ENCODE results near the gene POLG.

Gene POLG

GRCh38 chr15:89352476-89352875, 17.9 kb upstream of the POLG start:
- H3K27me3 ChIP-seq (ENCODE audit: control insufficient read depth in 5 of 5, insufficient read depth in 4 of 5, low read length in 5 of 5): peaks cover 3 to 43% (median 21%) of the 10 kb centered on the region in 5 donors
- no peak overlapping the region for H3K4me3 ChIP-seq (ENCODE audit: low read depth in 1 of 5, low read length in 5 of 5)
- H3K9me3 ChIP-seq (ENCODE audit: control insufficient read depth in 5 of 5, low read length in 5 of 5): no peaks in the 10 kb centered on the region
- H3K9ac ChIP-seq (ENCODE audit: low read length in 5 of 5): no peak overlapping the region
- H3K4me1 ChIP-seq (ENCODE audit: control insufficient read depth in 5 of 5, insufficient read depth in 5 of 5, low read length in 5 of 5): peaks cover 0 to 5% (median 0%) of the 10 kb centered on the region in 5 donors
- H3K36me3 ChIP-seq (ENCODE audit: control insufficient read depth in 5 of 5, insufficient read depth in 5 of 5, low read length in 5 of 5): no peaks in the 10 kb centered on the region
- no peak overlapping the region for H3K27ac ChIP-seq (ENCODE audit: low read depth, low read length)

DNA sequence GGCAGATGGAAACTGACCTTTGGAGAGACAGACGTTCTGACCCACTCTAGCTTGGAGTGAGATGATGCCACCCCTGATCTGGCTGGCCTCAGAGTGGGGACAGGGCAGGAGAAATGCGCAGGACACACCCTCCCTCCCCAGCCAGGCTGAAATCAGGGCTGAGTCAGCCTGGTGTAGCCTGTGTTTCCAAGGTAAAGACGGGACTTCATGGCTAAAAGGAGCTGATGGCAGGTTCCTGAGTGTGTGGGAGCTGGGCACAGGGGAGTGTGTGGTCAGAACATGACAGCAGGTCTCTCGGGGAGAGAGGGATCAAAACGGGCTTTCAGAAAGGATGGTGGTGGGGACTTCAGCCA, 14.6 kb upstream of the POLG start:
- Histone ChIP-seq H3K9ac (ENCODE audit: low read length in 5 of 5) (no peak overlapping the region), H3K4me3 (ENCODE audit: low read depth in 1 of 5, low read length in 5 of 5) (no peak overlapping the region), H3K27ac (ENCODE audit: low read depth, low read length) (no peak overlapping the region), H3K4me1 (ENCODE audit: control insufficient read depth in 5 of 5, insufficient read depth in 5 of 5, low read length in 5 of 5) (no peaks in the 10 kb centered on the region), H3K9me3 (ENCODE audit: control insufficient read depth in 5 of 5, low read length in 5 of 5) (no peaks in the 10 kb centered on the region), H3K36me3 (ENCODE audit: control insufficient read depth in 5 of 5, insufficient read depth in 5 of 5, low read length in 5 of 5) (no peaks in the 10 kb centered on the region), H3K27me3 (ENCODE audit: control insufficient read depth in 5 of 5, insufficient read depth in 4 of 5, low read length in 5 of 5) (peaks cover 0 to 28% (median 14%) of the 10 kb centered on the region in 5 donors)

GRCh38 chr15:89346516-89347231, 12.1 kb upstream of the POLG start:
- Histone ChIP-seq H3K27me3 (ENCODE audit: control insufficient read depth in 5 of 5, insufficient read depth in 4 of 5, low read length in 5 of 5) (peaks cover 0 to 18% (median 9%) of the 10 kb centered on the region in 5 donors), H3K36me3 (ENCODE audit: control insufficient read depth in 5 of 5, insufficient read depth in 5 of 5, low read length in 5 of 5) (no peaks in the 10 kb centered on the region), H3K4me3 (ENCODE audit: low read depth in 1 of 5, low read length in 5 of 5) (no peak overlapping the region), H3K9me3 (ENCODE audit: control insufficient read depth in 5 of 5, low read length in 5 of 5) (no peaks in the 10 kb centered on the region), H3K4me1 (ENCODE audit: control insufficient read depth in 5 of 5, insufficient read depth in 5 of 5, low read length in 5 of 5) (peaks cover 0 to 4% (median 0%) of the 10 kb centered on the region in 5 donors), H3K27ac (ENCODE audit: low read depth, low read length) (no peak overlapping the region), H3K9ac (ENCODE audit: low read length in 5 of 5) (no peak overlapping the region)

DNA sequence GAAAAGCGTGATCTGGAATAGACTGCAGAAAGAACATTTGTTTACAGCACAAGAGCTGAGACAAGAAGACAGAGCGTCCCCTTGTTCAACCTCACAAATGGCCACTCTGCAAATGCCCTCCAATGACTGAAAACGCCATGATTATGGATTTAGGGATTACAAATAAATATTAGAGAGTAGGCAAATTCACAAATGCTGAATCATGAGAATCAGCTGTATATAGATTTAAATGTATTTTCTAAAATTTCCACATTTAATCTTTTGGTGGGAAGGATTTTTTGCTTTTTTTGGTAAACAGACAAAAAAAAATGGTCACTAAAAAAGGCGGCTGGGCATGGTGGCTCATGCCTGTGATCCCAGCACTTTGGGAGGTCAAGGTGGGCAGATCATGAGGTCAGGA, 10.6 kb upstream of the POLG start:
- no peak overlapping the region for H3K4me3 ChIP-seq (ENCODE audit: low read depth in 1 of 5, low read length in 5 of 5)
- H3K27me3 ChIP-seq (ENCODE audit: control insufficient read depth in 5 of 5, insufficient read depth in 4 of 5, low read length in 5 of 5): peaks cover 0 to 15% (median 9%) of the 10 kb centered on the region in 5 donors
- H3K9ac ChIP-seq (ENCODE audit: low read length in 5 of 5): no peak overlapping the region
- H3K36me3 ChIP-seq (ENCODE audit: control insufficient read depth in 5 of 5, insufficient read depth in 5 of 5, low read length in 5 of 5): no peaks in the 10 kb centered on the region
- H3K4me1 ChIP-seq (ENCODE audit: control insufficient read depth in 5 of 5, insufficient read depth in 5 of 5, low read length in 5 of 5): peaks cover 0 to 18% (median 10%) of the 10 kb centered on the region in 5 donors
- no peaks in the 10 kb centered on the region for H3K9me3 ChIP-seq (ENCODE audit: control insufficient read depth in 5 of 5, low read length in 5 of 5)
- no peak overlapping the region for H3K27ac ChIP-seq (ENCODE audit: low read depth, low read length)

GRCh38 chr15:89342840-89343239, 8.2 kb upstream of the POLG start:
- no peaks in the 10 kb centered on the region for H3K9me3 ChIP-seq (ENCODE audit: control insufficient read depth in 5 of 5, low read length in 5 of 5)

DNA sequence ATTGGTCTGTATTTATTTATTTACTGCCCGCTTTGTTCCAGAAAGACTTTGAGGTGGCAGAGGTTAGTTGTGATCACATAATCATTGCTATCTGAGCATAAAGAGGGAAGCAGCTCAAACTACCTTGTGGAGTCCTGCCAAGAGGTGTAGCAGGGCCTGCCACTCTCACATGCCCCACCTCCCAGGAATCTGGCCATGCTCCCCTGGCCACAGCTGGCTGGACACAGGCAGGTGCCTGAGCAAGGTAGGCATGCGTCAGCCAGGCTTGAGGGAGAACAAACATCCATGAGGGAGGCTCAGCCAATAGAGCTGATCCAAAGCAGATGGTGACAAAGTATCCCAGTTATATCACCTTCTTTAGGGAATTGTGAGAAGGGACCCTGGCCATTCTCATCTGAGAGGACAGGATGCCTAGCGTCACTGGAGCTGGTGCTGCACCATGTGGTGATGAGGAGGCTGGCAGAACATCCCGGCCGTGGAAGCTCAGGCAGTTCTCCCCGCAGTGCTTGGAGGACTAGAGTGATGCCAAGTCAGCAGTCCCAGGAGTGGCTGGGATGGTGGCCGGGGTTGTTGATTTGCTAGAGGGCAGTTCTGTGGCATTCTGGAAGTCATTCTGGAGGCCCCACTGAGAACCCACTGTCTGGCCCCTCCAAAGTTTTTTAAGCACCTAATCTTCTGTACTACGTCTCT, 6.8 kb upstream of the POLG start:
- Histone ChIP-seq H3K27me3 (ENCODE audit: control insufficient read depth in 5 of 5, insufficient read depth in 4 of 5, low read length in 5 of 5) (peaks cover 0 to 8% (median 1%) of the 10 kb centered on the region in 5 donors), H3K36me3 (ENCODE audit: control insufficient read depth in 5 of 5, insufficient read depth in 5 of 5, low read length in 5 of 5) (no peaks in the 10 kb centered on the region), H3K9ac (ENCODE audit: low read length in 5 of 5) (no peak overlapping the region), H3K9me3 (ENCODE audit: control insufficient read depth in 5 of 5, low read length in 5 of 5) (no peaks in the 10 kb centered on the region), H3K4me1 (ENCODE audit: control insufficient read depth in 5 of 5, insufficient read depth in 5 of 5, low read length in 5 of 5) (peaks cover 0 to 21% (median 11%) of the 10 kb centered on the region in 5 donors), H3K4me3 (ENCODE audit: low read depth in 1 of 5, low read length in 5 of 5) (no peak overlapping the region), H3K27ac (ENCODE audit: low read depth, low read length) (no peak overlapping the region)

More at GRCh38 chr15:89342840-89343239, 8.2 kb upstream of the POLG start:
- Histone ChIP-seq H3K27me3 (ENCODE audit: control insufficient read depth in 5 of 5, insufficient read depth in 4 of 5, low read length in 5 of 5) (peaks cover 0 to 9% (median 6%) of the 10 kb centered on the region in 5 donors), H3K4me1 (ENCODE audit: control insufficient read depth in 5 of 5, insufficient read depth in 5 of 5, low read length in 5 of 5) (peaks cover 0 to 21% (median 11%) of the 10 kb centered on the region in 5 donors), H3K9ac (ENCODE audit: low read length in 5 of 5) (no peak overlapping the region), H3K27ac (ENCODE audit: low read depth, low read length) (no peak overlapping the region), H3K4me3 (ENCODE audit: low read depth in 1 of 5, low read length in 5 of 5) (no peak overlapping the region), H3K36me3 (ENCODE audit: control insufficient read depth in 5 of 5, insufficient read depth in 5 of 5, low read length in 5 of 5) (no peaks in the 10 kb centered on the region)

DNA sequence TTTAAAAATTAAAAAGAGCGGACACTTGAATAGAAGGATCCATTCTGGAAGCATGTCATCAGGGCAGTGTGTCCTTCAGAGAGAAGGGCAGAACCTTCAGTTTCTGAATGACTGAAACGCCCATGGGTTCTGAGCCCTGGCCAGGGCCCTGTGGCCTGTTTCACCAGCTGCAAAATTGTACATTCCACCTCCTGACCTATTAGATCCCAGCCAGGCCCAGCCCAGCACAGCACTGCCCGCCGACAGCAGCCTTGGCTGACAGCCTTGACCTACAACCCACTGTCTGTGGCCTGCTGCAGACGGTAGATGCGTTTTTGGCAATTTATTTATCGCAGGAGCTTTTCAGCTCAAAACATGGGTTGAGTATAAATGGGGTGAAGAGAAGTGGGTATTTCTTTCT, 5.9 kb upstream of the POLG start:
- Histone ChIP-seq H3K36me3 (ENCODE audit: control insufficient read depth in 5 of 5, insufficient read depth in 5 of 5, low read length in 5 of 5) (no peaks in the 10 kb centered on the region), H3K27me3 (ENCODE audit: control insufficient read depth in 5 of 5, insufficient read depth in 4 of 5, low read length in 5 of 5) (no peaks in the 10 kb centered on the region), H3K4me3 (ENCODE audit: low read depth in 1 of 5, low read length in 5 of 5) (no peak overlapping the region), H3K9me3 (ENCODE audit: control insufficient read depth in 5 of 5, low read length in 5 of 5) (no peaks in the 10 kb centered on the region), H3K27ac (ENCODE audit: low read depth, low read length) (no peak overlapping the region), H3K4me1 (ENCODE audit: control insufficient read depth in 5 of 5, insufficient read depth in 5 of 5, low read length in 5 of 5) (peaks cover 0 to 25% (median 14%) of the 10 kb centered on the region in 5 donors), H3K9ac (ENCODE audit: low read length in 5 of 5) (no peak overlapping the region)

- Histone ChIP-seq H3K36me3 (ENCODE audit: control insufficient read depth in 5 of 5, insufficient read depth in 5 of 5, low read length in 5 of 5) (peaks cover 0 to 4% (median 3%) of the 10 kb centered on the region in 5 donors), H3K27me3 (ENCODE audit: control insufficient read depth in 5 of 5, insufficient read depth in 4 of 5, low read length in 5 of 5) (no peaks in the 10 kb centered on the region), H3K9ac (ENCODE audit: low read length in 5 of 5) (no peak overlapping the region), H3K27ac (ENCODE audit: low read depth, low read length) (no peak overlapping the region), H3K9me3 (ENCODE audit: control insufficient read depth in 5 of 5, low read length in 5 of 5) (no peaks in the 10 kb centered on the region), H3K4me3 (ENCODE audit: low read depth in 1 of 5, low read length in 5 of 5) (no peak overlapping the region), H3K4me1 (ENCODE audit: control insufficient read depth in 5 of 5, insufficient read depth in 5 of 5, low read length in 5 of 5) (peaks cover 8 to 43% (median 33%) of the 10 kb centered on the region in 5 donors)
Observed at GRCh38 chr15:89338036-89338435, 3.4 kb upstream of the POLG start.

DNA sequence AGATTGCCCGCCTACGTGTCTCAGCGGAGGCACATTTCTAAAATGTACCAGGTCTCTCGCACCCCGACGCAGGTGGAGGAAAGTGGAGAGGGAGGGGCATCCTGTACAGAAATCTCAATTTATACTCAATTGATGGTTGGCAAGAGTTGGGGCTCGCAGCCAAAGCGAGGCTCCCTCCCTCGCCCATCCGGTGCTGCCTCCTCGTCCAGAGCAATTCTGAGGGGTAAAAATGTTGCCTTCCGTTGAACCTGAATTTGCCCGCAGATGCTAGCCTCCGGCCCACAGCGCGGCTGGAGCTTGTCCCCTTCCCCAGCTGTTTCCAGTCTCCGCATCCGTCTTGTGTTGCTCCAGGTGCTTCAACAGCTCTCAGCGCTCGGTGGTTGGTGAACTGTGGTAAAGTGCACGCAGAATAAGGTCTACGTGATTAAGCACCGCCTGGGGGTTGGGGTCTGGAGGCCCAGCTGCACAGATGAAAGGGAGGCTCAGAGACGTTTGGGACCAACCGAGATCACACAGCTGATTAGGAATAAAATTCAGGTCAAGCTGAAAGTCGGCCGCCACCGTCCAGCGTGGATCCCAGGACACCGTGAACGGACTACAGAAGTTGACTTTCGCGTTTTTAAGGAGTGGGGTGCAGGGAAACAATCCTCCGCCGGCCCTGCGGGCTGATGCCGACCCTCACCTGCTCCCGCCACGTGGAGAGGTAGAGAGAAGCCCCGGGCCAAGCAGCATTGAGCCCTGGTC, 846 bp upstream of the POLG start:
- Histone ChIP-seq H3K27me3 (ENCODE audit: control insufficient read depth in 5 of 5, insufficient read depth in 4 of 5, low read length in 5 of 5) (no peaks in the 10 kb centered on the region), H3K4me3 (ENCODE audit: low read depth in 1 of 5, low read length in 5 of 5) (peak overlapping the region; percentile 59 to 92 (median 76)), H3K9ac (ENCODE audit: low read length in 5 of 5) (peak overlapping the region in 4 of 5 donors; percentile 16 to 44 (median 26)), H3K9me3 (ENCODE audit: control insufficient read depth in 5 of 5, low read length in 5 of 5) (no peaks in the 10 kb centered on the region), H3K27ac (ENCODE audit: low read depth, low read length) (no peak overlapping the region), H3K4me1 (ENCODE audit: control insufficient read depth in 5 of 5, insufficient read depth in 5 of 5, low read length in 5 of 5) (peaks cover 8 to 51% (median 48%) of the 10 kb centered on the region in 5 donors), H3K36me3 (ENCODE audit: control insufficient read depth in 5 of 5, insufficient read depth in 5 of 5, low read length in 5 of 5) (peaks cover 0 to 27% (median 25%) of the 10 kb centered on the region in 5 donors)

Data from subcutaneous abdominal adipose tissue (tissue), 5 donors.